Loucy (cell line): ENCODE data around the gene CIP2A.

Experiments used
- H2AFZ ChIP-seq: fragments of 200-600 bp; sonication (generic); 2 replicates; pipeline ENCODE4 v1.6.0; 2016; ENCODE audit warnings: antibody characterized with exemption, mild to moderate bottlenecking, low read length, moderate library complexity
- H3F3A ChIP-seq: fragments of 200-600 bp; 2 replicates; pipeline ENCODE4 v1.6.0; 2016; ENCODE audit warnings: antibody characterized with exemption, low read depth, mild to moderate bottlenecking
- H3K27me3 ChIP-seq: fragments of 200-600 bp; sonication (generic); 2 replicates; pipeline ENCODE4 v1.6.1; 2014; ENCODE audit warnings: low read length, mild to moderate bottlenecking; ENCODE audit not compliant: insufficient read depth, poor library complexity, severe bottlenecking
- H3K36me3 ChIP-seq: fragments of 200-600 bp; sonication (generic); 2 replicates; pipeline ENCODE4 v1.6.1; 2016; ENCODE audit warnings: low read length; ENCODE audit not compliant: insufficient read depth
- H3K4me1 ChIP-seq: fragments of 200-600 bp; sonication (generic); 2 replicates; pipeline ENCODE4 v1.5.1; 2014; ENCODE audit warnings: low read length, mild to moderate bottlenecking; ENCODE audit not compliant: insufficient read depth, poor library complexity, severe bottlenecking
- H3K4me2 ChIP-seq: fragments of 200-600 bp; sonication (generic); 2 replicates; pipeline ENCODE4 v1.6.0; 2014; ENCODE audit warnings: antibody characterized with exemption, low read length, low read depth, mild to moderate bottlenecking; ENCODE audit not compliant: poor library complexity, severe bottlenecking
- H3K4me3 ChIP-seq: fragments of 200-600 bp; sonication (generic); 2 replicates; pipeline ENCODE4 v1.5.1; 2014; ENCODE audit warnings: low read length, mild to moderate bottlenecking, mixed read lengths; ENCODE audit not compliant: poor library complexity, severe bottlenecking
- H3K79me2 ChIP-seq: fragments of 200-600 bp; sonication (generic); 2 replicates; pipeline ENCODE4 v1.6.1; 2014; ENCODE audit warnings: low read length; ENCODE audit not compliant: insufficient read depth
- H3K9ac ChIP-seq: fragments of 200-600 bp; sonication (generic); 2 replicates; pipeline ENCODE4 v1.6.0; 2014; ENCODE audit warnings: mild to moderate bottlenecking, low read depth, low read length, moderate library complexity; ENCODE audit not compliant: poor library complexity, severe bottlenecking
- H3K9me2 ChIP-seq: fragments of 200-600 bp; sonication (generic); replicated peaks from 2 replicates; pipeline ENCODE4 v1.6.1; 2016; ENCODE audit warnings: low read depth, low read length, mixed read lengths
- H3K9me3 ChIP-seq: fragments of 200-600 bp; sonication (generic); 2 replicates; pipeline ENCODE4 v1.6.1; 2014; ENCODE audit warnings: mild to moderate bottlenecking, antibody characterized with exemption, low read length, low read depth; ENCODE audit not compliant: insufficient read depth
- H4K20me1 ChIP-seq: fragments of 200-600 bp; sonication (generic); 2 replicates; pipeline ENCODE4 v1.6.0; 2014; ENCODE audit warnings: antibody characterized with exemption, low read length, mild to moderate bottlenecking; ENCODE audit not compliant: insufficient read depth, poor library complexity, severe bottlenecking
- CTCF ChIP-seq: fragments of 200-600 bp; sonication (generic); conservative IDR thresholded peaks from 2 replicates; pipeline ENCODE4 v1.5.1; 2014; ENCODE audit warnings: mild to moderate bottlenecking, antibody characterized with exemption, low read length
- EZH2phosphoT487 ChIP-seq: fragments of 200-600 bp; IDR thresholded peaks from 2 replicates; pipeline ENCODE4 v1.6.1; 2018; ENCODE audit warnings: antibody characterized with exemption, mild to moderate bottlenecking, moderate library complexity, borderline replicate concordance

The CIP2A gene

GRCh38 chr3:108589998-108590323 is 723 bp upstream of the CIP2A start:
- Histone ChIP-seq H2AFZ (peak overlapping the region; percentile 88), H3K4me3 (peak overlapping the region; percentile 83), H3K4me2 (peak overlapping the region; percentile 83), H3K27me3 (no peaks in the 10 kb centered on the region), H3K9me3 (no peaks in the 10 kb centered on the region), H3K9me2 (no peaks in the 10 kb centered on the region), H3K4me1 (peaks cover 42% of the 10 kb centered on the region), H3K79me2 (peaks cover 60% of the 10 kb centered on the region), H3K9ac (peak overlapping the region; percentile 90), H3F3A (no peaks in the 10 kb centered on the region), H4K20me1 (peaks cover 19% of the 10 kb centered on the region), H3K36me3 (no peaks in the 10 kb centered on the region)
- TF ChIP-seq EZH2phosphoT487: no peak
- no peak for TF ChIP-seq CTCF

GRCh38 chr3:108588601-108589000 is 637 bp downstream of the CIP2A start:
- Histone ChIP-seq H3F3A (no peaks in the 10 kb centered on the region), H3K79me2 (peaks cover 73% of the 10 kb centered on the region), H3K27me3 (no peaks in the 10 kb centered on the region), H4K20me1 (peaks cover 20% of the 10 kb centered on the region), H3K9me2 (no peaks in the 10 kb centered on the region), H3K4me1 (peaks cover 55% of the 10 kb centered on the region), H3K4me3 (peak overlapping the region; percentile 83), H3K4me2 (peak overlapping the region; percentile 88), H3K9me3 (no peaks in the 10 kb centered on the region), H3K9ac (peak overlapping the region; percentile 90), H3K36me3 (no peaks in the 10 kb centered on the region), H2AFZ (peak overlapping the region; percentile 88)
- TF ChIP-seq EZH2phosphoT487 (no peak), CTCF (no peak)

- Histone ChIP-seq H3K4me2 (no peak overlapping the region), H3F3A (peaks cover 6% of the 10 kb centered on the region; the same call in 1 of the 2 replicates), H2AFZ (no peak overlapping the region), H3K4me1 (peaks cover 7% of the 10 kb centered on the region), H3K27me3 (no peaks in the 10 kb centered on the region), H3K9ac (no peak overlapping the region), H3K36me3 (peaks cover 75% of the 10 kb centered on the region), H3K9me3 (no peaks in the 10 kb centered on the region), H3K4me3 (no peak overlapping the region), H3K79me2 (peaks cover 29% of the 10 kb centered on the region), H3K9me2 (no peaks in the 10 kb centered on the region), H4K20me1 (peaks cover 8% of the 10 kb centered on the region)
- TF ChIP-seq CTCF (no peak), EZH2phosphoT487 (no peak)
Observed at GRCh38 chr3:108578064-108578463, 11.2 kb downstream of the CIP2A start.
